ENCODE measurements around the gene ADSL.

DNA sequence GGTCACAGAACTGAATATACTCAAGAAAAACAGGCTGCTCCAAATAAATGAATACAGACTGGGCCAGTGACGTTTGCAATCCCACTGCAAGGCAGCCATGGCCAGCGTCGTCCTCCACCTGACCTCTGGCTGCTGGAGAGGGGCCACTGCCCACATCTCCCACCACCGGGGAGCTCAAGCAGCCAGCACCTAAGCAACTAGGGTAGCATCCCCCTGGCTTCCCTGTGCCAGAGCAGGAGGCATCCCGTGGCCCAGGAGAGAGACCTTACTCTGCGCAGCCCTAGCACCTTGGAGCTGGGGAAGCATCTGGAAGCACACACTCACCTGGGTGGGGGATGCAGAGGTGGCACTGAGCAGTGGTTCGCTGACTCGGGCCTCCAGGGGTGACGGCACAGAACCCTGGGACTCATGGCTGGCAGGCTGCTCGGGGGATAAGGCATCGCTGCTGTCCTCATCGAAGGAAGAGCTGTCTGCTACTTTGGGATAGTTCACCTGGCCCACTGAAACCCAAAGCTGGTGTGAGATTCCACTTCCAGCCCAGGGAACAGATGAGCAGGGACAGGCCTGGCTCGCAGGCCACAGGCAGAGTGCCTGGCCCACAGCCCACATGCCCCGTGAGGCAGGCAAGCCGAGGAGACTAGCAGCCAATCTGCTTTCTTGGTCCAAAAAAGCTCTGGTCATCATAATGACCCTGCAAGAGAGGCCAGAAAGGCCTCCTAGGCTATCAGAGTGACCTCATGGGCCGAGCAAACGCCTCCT, 77.8 kb downstream of the ADSL start:
- TF ChIP-seq, protein P1, sequence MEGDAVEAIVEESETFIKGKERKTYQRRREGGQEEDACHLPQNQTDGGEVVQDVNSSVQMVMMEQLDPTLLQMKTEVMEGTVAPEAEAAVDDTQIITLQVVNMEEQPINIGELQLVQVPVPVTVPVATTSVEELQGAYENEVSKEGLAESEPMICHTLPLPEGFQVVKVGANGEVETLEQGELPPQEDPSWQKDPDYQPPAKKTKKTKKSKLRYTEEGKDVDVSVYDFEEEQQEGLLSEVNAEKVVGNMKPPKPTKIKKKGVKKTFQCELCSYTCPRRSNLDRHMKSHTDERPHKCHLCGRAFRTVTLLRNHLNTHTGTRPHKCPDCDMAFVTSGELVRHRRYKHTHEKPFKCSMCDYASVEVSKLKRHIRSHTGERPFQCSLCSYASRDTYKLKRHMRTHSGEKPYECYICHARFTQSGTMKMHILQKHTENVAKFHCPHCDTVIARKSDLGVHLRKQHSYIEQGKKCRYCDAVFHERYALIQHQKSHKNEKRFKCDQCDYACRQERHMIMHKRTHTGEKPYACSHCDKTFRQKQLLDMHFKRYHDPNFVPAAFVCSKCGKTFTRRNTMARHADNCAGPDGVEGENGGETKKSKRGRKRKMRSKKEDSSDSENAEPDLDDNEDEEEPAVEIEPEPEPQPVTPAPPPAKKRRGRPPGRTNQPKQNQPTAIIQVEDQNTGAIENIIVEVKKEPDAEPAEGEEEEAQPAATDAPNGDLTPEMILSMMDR (IDR thresholded peaks at IDR 0.05), result no peak
- no peak for TF ChIP-seq POLR2A (IDR thresholded peaks at IDR 0.05)

Data from tibial nerve (tissue), 3 donors.